GM18907 (cell line): Measurements from ENCODE around the gene HSPBP1.

Experiments used
- ATAC-seq: cut with Tn5 transposase; IDR thresholded peaks from one replicate; pipeline ENCODE4 v1.9.1; 2021; ENCODE audit warnings: mild to moderate bottlenecking, moderate library complexity; ENCODE audit not compliant: unreplicated experiment

The HSPBP1 gene

GRCh38 chr19:55223291-55224037, 56.4 kb downstream of the HSPBP1 start:
- ATAC-seq, result no peak

GRCh38 chr19:55220525-55220924, 59.4 kb downstream of the HSPBP1 start:
- no peak for ATAC-seq

- no peak for ATAC-seq
These were observed 63.3 kb downstream of the HSPBP1 start for GRCh38 chr19:55216461-55217198.

DNA sequence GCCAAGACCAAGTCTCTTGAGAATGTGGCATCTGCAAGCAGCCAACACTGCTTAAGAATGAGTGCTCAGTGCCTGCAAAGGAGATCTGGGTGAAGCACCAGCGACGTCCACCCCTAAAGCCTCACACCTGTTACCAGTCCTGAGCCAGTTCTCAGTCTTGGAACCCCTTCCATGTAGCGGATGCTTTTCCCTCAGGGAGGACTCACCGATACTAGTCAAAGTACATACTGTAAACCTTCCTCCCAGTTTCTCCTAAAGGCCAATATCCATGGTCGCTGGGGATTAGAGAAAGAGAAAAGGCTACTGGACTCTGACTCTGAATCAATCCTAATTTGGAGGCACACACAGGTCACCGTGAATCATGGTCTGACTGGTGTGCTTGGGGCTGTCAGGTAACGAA, 66.4 kb downstream of the HSPBP1 start:
- ATAC-seq, result no peak

DNA sequence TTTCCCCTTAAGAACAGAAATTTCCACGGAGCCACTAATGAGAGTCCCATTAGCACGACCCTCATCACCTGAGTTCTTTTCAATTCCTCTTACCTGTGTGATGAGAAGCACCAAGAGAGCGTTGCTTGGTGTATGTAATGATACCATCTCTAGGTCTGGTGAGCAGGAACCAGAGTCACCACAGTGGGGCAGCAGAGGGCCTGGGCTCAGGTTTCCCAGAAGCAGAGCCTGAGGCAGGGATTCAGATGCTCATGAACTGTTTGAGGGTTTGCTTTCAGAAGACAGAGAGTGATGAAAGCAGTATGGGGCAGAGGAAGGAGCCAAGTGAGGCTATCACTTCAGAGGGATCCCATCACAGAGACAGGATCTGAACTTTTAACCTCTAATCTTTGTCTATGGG, 67.5 kb downstream of the HSPBP1 start:
- no peak for ATAC-seq
